ENCODE results near the gene ZBTB34.

- no peak for TF ChIP-seq CTCF (IDR thresholded peaks at IDR 0.05; ENCODE audit: low read depth, low read length, poor library complexity, severe bottlenecking)
- TF ChIP-seq EZH2phosphoT487 (IDR thresholded peaks at IDR 0.05; ENCODE audit: borderline replicate concordance, low read length), result no peak
Observed at GRCh38 chr9:126819482-126819881, 41.0 kb upstream of the ZBTB34 start.

Measured in DOHH2 (cell line).